ENCODE measurements around the gene SPAG16. TPM values are rescaled to one million over a fixed set of nuclear protein-coding genes. Genes with fewer than 3 reads are reported as not detected.

SPAG16 gene
- total and polyA plus RNA-seq, 2 of the 13 experiments (the other 11 are each of a cell fraction or from before 2014, with no cell fraction given), result 9.6 to 26.5 TPM

DNA sequence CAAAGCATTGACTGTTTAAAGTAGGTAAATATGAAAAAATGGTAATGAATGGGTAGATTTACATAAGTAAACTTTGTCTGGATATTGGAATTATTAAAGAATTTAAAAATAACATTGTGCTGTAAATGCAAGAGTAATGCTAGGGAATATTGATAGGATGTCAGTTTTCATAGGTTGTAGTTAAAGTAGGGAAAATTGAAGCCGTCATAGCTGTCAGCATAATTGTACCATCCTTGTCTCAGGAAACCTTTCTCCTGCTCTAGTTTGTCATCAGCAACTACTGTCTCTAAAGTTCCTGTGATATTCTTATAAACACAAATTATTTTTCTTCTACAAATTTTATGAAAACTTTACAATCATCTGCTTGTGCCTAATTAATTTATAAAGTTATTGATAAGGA is 10.1 kb upstream of the SPAG16 start:
- Histone ChIP-seq H3K4me1 (ENCODE audit: insufficient read depth, low read length) (0 out of 2 replicates have a peak, but pooled peaks cover 8% of the 10 kb centered on the region), H3K79me2 (ENCODE audit: insufficient read depth, low read length) (no peaks in the 10 kb centered on the region), H4K20me1 (ENCODE audit: insufficient read depth, low read length) (no peaks in the 10 kb centered on the region), H3K9ac (ENCODE audit: insufficient read depth, low read depth, low read length) (no peak overlapping the region), H3K36me3 (replicated peaks in 1 of 2; ENCODE audit: control insufficient read depth in 1 of 2, insufficient read depth in 2 of 2, low read length in 2 of 2) (no peaks in the 10 kb centered on the region), H3K27ac (ENCODE audit: extremely low read length, insufficient read depth, low read length) (no peak overlapping the region), H3K9me3 (ENCODE audit: low read length) (peaks cover 14% of the 10 kb centered on the region; the same call in 1 of the 2 replicates), H3K27me3 (ENCODE audit: control insufficient read depth in 1 of 2, insufficient read depth in 2 of 2, low read length in 2 of 2) (no peaks in the 10 kb centered on the region), H2AFZ (ENCODE audit: low read length) (no peak overlapping the region), H3K4me3 (replicated peaks in 1 of 3; ENCODE audit: insufficient read depth in 1 of 3, low read depth in 2 of 3, low read length in 3 of 3) (no peak overlapping the region), H3K4me2 (ENCODE audit: low read depth, low read length) (no peak overlapping the region)
- in situ Hi-C loops (cut with HindIII; ENCODE audit: extremely low pct_ligation_motif_present, low pct_unique_long_range_greater_than_20kb) (loop anchor here (25.0 kb wide), 1 partner anchor 1738 kb away; no protein-coding TSS in a partner anchor), intact Hi-C loops (cut with micrococcal nuclease; ENCODE audit: unreplicated experiment) (no loop called here)
- no TSS peak for BruUV-seq (replicated peaks)
- CTCF ChIA-PET (ENCODE audit: low intra/inter-chr PET ratio, low total read pairs), result no interaction called here
- TF ChIP-seq PHF5A (CRISPR knock-in tag; IDR thresholded peaks at IDR 0.05; ENCODE audit: low read depth, unreplicated experiment), result no peak
- no peak for TF ChIP-seq RELA (CRISPR knock-in tag; IDR thresholded peaks at IDR 0.05)
- TF ChIP-seq, protein P1, sequence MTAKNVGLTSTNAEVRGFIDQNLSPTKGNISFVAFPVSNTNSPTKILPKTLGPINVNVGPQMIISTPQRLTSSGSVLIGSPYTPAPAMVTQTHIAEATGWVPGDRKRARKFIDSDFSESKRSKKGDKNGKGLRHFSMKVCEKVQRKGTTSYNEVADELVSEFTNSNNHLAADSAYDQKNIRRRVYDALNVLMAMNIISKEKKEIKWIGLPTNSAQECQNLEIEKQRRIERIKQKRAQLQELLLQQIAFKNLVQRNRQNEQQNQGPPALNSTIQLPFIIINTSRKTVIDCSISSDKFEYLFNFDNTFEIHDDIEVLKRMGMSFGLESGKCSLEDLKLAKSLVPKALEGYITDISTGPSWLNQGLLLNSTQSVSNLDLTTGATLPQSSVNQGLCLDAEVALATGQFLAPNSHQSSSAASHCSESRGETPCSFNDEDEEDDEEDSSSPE (CRISPR knock-in tag; IDR thresholded peaks at IDR 0.05), result no peak
- TF ChIP-seq REPIN1 (CRISPR knock-in tag; IDR thresholded peaks at IDR 0.05; ENCODE audit: borderline replicate concordance, low read depth), result no peak
- TF ChIP-seq, protein P2, sequence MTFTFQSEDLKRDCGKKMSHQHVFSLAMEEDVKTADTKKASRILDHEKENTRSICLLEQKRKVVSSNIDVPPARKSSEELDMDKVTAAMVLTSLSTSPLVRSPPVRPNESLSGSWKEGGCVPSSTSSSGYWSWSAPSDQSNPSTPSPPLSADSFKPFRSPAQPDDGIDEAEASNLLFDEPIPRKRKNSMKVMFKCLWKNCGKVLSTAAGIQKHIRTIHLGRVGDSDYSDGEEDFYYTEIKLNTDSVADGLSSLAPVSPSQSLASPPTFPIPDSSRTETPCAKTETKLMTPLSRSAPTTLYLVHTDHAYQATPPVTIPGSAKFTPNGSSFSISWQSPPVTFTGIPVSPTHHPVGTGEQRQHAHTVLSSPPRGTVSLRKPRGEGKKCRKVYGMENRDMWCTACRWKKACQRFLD (CRISPR knock-in tag; IDR thresholded peaks at IDR 0.05; ENCODE audit: borderline replicate concordance), result no peak
- no peak for TF ChIP-seq CEBPB (IDR thresholded peaks at IDR 0.05; ENCODE audit: borderline replicate concordance, low read depth, low read length)
- no peak for TF ChIP-seq ZBTB10 (CRISPR knock-in tag; IDR thresholded peaks at IDR 0.05; ENCODE audit: borderline replicate concordance)
- TF ChIP-seq ZNF773 (CRISPR knock-in tag; IDR thresholded peaks at IDR 0.05; ENCODE audit: borderline replicate concordance), result no peak
- no peak for TF ChIP-seq SKI (IDR thresholded peaks at IDR 0.05; ENCODE audit: partially characterized antibody)
- TF ChIP-seq ZNF143 (CRISPR knock-in tag; IDR thresholded peaks at IDR 0.05), result no peak
- TF ChIP-seq, protein P3, sequence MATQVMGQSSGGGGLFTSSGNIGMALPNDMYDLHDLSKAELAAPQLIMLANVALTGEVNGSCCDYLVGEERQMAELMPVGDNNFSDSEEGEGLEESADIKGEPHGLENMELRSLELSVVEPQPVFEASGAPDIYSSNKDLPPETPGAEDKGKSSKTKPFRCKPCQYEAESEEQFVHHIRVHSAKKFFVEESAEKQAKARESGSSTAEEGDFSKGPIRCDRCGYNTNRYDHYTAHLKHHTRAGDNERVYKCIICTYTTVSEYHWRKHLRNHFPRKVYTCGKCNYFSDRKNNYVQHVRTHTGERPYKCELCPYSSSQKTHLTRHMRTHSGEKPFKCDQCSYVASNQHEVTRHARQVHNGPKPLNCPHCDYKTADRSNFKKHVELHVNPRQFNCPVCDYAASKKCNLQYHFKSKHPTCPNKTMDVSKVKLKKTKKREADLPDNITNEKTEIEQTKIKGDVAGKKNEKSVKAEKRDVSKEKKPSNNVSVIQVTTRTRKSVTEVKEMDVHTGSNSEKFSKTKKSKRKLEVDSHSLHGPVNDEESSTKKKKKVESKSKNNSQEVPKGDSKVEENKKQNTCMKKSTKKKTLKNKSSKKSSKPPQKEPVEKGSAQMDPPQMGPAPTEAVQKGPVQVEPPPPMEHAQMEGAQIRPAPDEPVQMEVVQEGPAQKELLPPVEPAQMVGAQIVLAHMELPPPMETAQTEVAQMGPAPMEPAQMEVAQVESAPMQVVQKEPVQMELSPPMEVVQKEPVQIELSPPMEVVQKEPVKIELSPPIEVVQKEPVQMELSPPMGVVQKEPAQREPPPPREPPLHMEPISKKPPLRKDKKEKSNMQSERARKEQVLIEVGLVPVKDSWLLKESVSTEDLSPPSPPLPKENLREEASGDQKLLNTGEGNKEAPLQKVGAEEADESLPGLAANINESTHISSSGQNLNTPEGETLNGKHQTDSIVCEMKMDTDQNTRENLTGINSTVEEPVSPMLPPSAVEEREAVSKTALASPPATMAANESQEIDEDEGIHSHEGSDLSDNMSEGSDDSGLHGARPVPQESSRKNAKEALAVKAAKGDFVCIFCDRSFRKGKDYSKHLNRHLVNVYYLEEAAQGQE (IDR thresholded peaks at IDR 0.05; ENCODE audit: borderline replicate concordance in 1 of 2, low read depth in 1 of 2, low read length in 2 of 2), result no peak
- no peak for TF ChIP-seq PAX8 (CRISPR knock-in tag; IDR thresholded peaks at IDR 0.05; ENCODE audit: borderline replicate concordance)
- no peak for TF ChIP-seq BORCS8-MEF2B (CRISPR knock-in tag; IDR thresholded peaks at IDR 0.05)
- no peak for TF ChIP-seq ZNF614 (CRISPR knock-in tag; IDR thresholded peaks at IDR 0.05; ENCODE audit: borderline replicate concordance)
- no peak for TF ChIP-seq SMAD3 (CRISPR knock-in tag; IDR thresholded peaks at IDR 0.05)
- FAIRE-seq (no peak), ATAC-seq (no peak), DNase-seq (ENCODE audit: low spot score) (no peak)
- POLR2A ChIA-PET, result interaction anchor here (0.7 kb wide), 1 partner anchor 10 kb away, joined by 3 read pairs; the partner anchor contains the start of gene SPAG16
- 6% methylated on average over 1 of the region's 1 CpG for WGBS (ENCODE audit: low lambda C conversion rate)
